ENCODE data around the gene CRTC2.

- TF ChIP-seq POLR2AphosphoS5 (IDR thresholded peaks at IDR 0.05): no peak
- TF ChIP-seq REST (IDR thresholded peaks at IDR 0.05; ENCODE audit: borderline replicate concordance): no peak
- TF ChIP-seq EP300 (conservative IDR thresholded peaks at IDR 0.05; ENCODE audit: poor library complexity, severe bottlenecking): no peak
- no peak for TF ChIP-seq RAD21 (conservative IDR thresholded peaks at IDR 0.05)
- no peak for TF ChIP-seq SMC3 (conservative IDR thresholded peaks at IDR 0.05; ENCODE audit: poor library complexity)
- no peak for TF ChIP-seq CTCF (IDR thresholded peaks at IDR 0.05; ENCODE audit: poor library complexity, severe bottlenecking)
- TF ChIP-seq EZH2 (IDR thresholded peaks at IDR 0.05; ENCODE audit: borderline replicate concordance, insufficient read depth, low read length, poor library complexity, severe bottlenecking): no peak
These were observed 52.0 kb downstream of the CRTC2 start for GRCh38 chr1:153906396-153906795.

Measured in neural cell (in vitro differentiated cells).